ENCODE results near the gene KLHDC7A.

The KLHDC7A gene

DNA sequence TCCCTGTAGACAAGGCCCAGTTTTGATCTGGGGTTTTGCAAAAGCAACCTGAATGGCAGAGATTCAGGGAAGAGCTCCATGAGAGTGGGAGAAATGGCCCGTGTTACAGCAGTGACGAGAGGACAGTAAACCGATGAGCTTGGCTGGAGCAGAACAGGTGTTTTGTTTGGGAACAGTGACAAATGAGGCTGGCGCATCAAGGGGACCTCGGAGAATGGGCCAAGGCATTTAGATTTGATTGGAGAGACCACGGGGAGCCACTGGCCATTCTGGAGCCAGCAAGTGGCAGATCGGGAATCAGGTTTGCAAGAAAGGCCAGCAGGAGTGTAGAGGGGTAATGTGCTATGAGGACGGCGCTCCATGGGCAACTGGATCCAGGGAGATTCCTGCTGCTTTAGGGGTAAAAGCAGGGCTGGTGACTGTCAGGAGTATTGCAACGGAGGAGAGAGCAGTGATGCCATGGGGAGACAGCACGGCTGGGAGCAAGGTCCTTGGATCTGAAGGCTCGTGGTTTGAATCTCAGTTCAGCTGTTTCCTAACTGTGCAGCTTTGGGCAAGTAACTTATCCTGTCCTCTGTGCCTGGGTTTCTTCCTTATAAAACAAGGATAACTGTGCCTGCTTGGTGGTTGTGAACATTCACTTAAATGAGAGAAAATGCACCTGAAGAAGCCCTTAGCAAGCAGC, 9.9 kb upstream of the KLHDC7A start:
- no peak overlapping the region for H3K4me3 ChIP-seq (ENCODE audit: low read depth, low read length)

DNA sequence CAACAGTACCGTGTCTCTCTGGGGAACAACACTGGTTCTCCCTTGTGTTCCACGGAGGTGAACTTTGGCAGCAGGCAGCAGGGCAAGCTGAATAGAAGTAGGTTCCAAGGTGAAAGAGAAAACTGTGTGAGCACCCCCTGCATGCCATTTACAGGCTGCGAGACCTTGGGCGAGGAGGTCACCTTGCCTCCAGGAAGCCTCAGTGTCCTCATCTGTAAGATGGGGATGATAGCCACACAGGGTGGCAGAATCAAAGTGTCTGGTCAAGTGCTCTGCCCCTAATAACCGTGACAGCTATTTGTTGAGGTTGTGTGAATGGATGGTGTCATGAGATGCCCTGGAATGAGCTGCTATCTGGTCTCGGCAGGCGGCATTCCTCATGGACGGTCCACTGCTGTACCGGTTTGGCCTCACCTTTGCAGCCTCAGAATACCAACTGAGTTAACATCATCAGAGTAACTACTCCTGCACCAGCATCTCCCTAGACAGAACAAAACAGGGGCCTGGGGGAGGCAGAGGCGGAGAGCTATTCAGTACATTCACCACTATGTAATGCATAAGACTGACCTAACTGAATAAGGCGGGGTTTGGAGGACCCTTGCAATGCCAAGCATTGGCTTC, 7.4 kb upstream of the KLHDC7A start:
- no peak overlapping the region for H3K4me3 ChIP-seq (ENCODE audit: low read depth, low read length)

DNA sequence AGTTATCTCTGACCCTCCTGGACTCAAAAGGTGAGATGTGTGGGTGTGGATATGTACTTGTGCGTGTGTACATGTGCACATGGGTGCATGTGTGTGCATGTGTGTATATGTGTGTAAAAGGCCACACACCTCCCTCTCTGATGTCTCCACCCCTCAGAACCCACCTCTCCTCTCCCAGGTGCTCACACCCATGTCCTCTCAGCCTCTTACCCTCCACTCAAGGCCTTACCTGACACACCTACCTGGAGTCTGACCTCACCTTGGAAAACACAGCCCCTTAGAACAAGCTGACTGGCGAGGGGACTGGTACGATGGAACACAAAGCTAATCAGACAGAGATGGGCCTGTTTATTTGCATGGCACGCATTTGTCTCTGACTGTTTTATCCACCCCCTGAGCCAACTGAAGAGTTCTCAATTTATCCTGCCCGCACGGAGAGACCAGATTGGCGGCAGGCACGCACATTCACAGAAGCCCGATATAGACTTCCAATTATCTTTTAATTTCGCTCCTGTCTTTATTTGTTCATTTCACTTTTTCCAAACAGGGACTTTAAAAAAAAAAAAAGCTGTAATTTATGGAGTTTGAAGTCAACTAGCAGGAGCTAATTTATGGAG, 6.1 kb upstream of the KLHDC7A start:
- no peak overlapping the region for H3K4me3 ChIP-seq (ENCODE audit: low read depth, low read length)

DNA sequence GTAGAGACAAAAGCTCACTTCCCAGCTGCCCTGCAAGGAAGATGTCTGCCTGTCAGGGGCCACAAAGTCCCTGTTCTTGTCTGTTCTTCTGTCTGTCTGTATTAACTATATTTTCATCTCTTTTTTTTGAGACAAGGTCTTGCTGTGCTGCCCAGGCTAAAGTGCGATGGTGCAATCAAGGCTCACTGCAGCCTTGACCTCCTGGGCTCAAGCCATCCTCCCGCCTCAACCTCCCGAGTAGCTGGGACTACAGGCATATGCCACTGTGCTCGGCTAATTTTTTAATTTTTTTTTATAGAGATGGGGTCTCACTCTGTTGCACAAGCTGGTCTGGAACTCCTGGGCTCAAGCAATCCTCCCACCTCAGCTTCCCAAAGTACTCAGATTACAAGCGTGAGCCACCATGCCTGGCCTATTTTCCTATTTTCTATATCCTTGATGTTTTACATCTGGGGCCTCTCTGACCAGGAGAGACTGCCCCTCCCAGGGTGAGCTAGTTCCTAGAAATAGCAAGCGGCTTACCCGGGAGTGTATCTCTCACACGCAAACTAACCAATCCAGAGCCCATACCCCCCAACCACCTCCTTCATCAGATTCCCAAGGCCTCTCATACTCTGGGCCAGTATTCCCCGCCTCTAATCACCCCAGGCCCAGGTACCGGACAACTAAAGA, 5.4 kb upstream of the KLHDC7A start:
- no peak overlapping the region for H3K4me3 ChIP-seq (ENCODE audit: low read depth, low read length)

DNA sequence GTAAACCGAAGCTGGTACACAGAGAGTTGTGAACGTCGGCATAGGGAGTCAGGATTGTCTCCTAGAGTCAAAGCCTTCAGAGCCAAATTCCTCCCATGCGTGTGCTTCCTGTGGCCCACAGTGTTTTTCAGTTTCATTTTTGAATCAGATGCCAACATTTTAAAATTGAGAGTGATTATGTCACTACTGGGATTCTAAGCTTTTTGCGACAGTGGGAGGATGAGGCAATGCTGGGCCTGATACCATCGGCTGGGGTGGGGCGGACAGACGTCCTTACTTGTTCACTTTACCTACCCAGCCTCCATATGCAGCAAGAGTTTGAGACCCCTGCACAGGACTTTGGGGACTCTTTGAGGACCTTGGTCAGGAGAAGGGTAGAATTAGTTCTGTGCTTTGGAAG, 1.3 kb upstream of the KLHDC7A start:
- no peak overlapping the region for H3K4me3 ChIP-seq (ENCODE audit: low read depth, low read length)

DNA sequence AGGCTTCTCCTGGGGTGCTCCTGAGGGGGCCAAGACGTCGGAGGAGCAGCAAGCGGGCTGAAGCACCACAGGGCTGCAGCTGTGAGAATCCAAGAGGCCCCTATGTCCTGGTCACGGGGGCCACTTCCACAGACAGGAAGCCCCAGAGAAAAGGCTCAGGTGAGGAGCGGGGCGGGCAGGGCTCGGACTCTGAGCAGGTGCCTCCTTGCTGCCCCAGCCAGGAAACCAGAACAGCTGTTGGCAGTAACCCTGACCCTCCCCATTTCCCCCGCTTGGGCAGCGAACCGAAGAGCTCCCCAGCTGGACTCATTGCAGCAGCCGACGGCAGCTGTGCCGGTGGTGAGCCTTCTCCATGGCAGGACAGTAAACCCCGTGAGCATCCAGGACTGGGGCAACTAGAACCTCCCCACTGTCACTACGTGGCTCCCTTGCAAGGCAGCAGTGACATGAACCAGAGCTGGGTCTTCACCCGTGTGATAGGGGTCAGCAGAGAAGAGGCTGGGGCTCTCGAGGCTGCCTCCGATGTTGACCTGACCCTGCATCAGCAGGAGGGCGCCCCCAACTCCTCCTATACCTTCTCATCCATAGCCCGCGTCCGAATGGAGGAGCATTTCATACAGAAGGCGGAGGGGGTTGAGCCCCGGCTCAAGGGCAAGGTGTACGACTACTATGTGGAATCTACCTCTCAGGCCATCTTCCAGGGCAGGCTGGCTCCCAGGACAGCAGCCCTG, 625 bp downstream of the KLHDC7A start:
- no peak overlapping the region for H3K4me3 ChIP-seq (ENCODE audit: low read depth, low read length)

DNA sequence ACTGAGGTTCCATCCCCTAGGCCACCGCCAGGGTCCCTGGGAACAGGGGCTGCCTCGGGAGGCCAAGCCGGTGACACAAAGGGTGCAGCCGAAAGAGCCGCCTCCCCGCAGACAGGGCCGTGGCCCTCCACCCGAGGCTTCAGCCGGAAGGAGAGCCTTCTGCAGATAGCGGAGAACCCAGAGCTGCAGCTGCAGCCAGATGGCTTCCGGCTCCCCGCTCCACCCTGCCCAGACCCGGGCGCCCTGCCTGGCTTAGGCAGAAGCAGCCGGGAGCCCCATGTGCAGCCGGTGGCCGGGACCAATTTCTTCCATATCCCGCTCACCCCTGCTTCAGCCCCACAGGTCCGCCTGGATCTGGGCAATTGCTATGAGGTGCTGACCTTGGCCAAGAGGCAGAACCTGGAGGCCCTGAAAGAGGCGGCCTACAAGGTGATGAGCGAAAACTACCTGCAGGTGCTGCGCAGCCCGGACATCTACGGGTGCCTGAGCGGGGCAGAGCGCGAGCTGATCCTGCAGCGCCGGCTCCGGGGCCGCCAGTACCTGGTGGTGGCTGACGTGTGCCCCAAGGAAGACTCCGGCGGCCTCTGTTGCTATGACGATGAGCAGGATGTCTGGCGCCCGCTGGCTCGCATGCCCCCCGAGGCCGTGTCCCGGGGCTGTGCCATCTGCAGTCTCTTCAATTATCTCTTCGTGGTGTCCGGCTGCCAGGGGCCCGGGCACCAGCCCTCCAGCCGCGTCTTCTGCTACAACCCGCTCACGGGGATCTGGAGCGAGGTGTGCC, 1.4 kb downstream of the KLHDC7A start:
- no peak overlapping the region for H3K4me3 ChIP-seq (ENCODE audit: low read depth, low read length)

DNA sequence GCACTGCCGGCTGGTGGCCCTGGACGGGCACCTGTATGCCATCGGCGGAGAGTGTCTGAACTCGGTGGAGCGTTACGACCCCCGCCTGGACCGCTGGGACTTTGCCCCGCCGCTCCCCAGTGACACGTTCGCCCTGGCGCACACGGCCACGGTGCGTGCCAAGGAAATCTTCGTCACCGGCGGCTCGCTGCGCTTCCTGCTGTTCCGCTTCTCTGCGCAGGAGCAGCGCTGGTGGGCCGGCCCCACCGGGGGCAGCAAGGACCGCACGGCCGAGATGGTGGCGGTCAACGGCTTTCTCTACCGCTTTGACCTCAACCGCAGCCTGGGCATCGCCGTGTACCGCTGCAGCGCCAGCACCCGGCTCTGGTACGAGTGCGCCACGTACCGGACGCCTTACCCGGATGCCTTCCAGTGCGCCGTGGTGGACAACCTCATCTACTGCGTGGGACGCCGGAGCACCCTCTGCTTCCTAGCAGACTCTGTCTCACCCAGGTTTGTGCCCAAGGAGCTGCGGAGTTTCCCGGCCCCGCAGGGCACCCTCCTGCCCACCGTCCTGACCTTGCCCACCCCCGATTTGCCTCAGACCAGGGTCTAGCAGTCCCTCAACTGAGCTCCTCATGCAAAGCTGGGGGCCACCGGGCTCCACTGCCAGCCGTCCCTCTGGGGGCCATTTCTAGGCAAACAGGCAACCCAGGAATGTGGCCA, 2.1 kb downstream of the KLHDC7A start:
- H3K4me3 ChIP-seq (ENCODE audit: low read depth, low read length), result no peak overlapping the region

DNA sequence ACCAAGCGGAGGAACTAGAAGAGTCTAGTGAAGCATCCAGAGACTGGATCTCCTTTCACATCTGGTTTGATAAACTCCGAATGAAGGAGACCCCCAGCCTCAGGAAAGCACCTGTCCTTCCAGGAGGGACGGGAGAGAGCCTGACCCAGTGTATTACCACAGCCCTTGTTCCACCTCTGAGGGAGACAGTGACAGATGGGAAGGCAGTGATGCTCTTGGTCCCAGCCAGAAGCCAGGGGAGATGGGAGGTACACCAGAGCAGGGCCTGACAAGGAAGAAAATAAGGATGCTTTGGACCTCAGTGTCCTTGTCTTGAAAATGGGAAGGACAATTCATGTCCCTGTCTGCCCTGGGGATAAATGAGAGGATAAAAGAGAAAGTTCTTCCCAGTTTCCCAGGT, 3.5 kb downstream of the KLHDC7A start:
- no peak overlapping the region for H3K4me3 ChIP-seq (ENCODE audit: low read depth, low read length)

DNA sequence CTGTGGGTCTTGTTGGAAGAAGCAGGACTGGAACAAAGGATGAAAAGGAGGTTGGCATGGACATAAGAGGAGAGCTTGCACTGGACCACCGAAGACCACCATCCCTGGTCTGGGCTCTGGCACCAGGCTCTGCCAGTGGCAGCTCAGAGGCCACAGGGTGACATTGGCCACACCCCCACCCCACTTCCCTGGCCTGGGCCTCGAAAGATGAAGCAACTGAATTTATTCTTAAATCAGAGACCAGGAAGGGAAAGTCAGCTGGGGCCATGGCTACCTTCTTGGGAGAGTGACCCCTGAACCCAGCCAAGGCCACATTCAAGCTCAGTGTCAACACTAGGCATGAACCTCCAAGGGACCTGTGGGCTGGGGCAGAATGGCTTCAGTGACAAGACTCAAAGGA, 4.0 kb downstream of the KLHDC7A start:
- no peak overlapping the region for H3K4me3 ChIP-seq (ENCODE audit: low read depth, low read length)

DNA sequence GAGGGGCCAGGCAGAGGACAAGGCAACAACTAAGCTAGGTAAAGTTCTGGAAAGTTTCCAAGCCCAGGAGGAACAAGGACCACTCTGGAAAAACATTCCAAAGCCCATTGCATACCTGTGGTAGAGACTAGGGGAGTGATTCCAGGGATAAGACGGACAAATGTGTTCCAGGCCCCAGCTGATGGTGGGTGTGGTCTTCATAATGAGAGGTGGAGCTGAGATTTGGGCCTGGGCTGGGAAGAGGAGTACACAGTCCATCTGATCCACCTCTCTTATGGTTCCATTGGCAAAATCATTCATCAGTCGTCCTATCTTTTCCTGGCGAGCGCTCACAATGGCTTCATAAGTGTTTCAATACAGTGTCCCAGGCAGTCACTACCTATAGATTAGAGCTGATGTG, 4.5 kb downstream of the KLHDC7A start:
- no peak overlapping the region for H3K4me3 ChIP-seq (ENCODE audit: low read depth, low read length)

DNA sequence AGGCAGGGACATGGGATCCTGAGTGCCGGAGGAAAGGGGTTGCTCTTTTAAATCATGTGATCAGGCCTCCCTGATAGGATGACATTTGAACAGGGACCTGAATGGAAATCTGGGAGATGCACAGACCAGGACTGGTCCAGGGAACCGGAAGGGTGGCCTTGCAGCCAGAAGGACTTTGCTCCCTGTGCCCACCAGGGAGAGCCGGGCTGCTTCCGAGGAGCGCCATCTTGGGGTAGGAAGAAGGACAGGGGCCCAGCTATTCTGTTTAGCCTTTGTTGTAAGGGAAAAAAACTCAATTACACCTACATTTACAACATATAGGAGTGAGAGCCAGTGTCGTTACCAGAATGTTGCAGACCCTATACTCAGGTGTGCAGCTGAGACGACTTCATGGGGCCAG, 5.5 kb downstream of the KLHDC7A start:
- H3K4me3 ChIP-seq (ENCODE audit: low read depth, low read length), result no peak overlapping the region

DNA sequence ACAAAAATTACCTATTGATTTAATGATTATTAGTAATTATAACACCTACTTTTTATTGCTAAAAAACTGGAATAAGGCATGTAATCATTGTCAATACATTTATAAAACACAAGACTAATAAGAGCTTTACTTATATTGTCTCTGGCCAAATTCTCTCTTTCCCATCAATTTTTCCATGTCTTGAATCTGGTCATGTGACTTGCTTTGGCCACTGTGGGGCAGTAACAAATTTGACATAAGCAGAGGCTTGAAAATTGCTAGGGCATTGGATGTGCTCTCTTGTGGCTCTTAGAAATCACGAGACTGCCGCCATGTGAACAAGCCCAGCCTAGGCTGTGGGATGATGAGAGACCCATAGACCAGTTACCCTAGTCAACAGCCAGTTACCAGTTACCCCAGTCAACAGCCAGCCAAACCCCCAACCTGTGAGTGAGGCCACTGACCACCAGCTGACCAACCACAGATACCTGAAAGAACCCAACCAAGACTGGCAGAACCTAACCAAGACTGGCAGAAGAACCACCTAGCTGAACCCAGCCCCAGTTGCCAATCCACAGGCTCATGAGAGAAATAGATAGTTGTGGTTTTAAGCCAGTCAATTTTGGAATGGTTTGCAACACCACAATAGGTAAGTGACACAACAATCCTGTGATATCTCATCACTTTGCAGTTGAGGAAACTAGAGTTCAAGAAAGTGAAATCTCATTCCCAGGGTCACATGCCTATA, 8.8 kb downstream of the KLHDC7A start:
- H3K4me3 ChIP-seq (ENCODE audit: low read depth, low read length), result no peak overlapping the region

DNA sequence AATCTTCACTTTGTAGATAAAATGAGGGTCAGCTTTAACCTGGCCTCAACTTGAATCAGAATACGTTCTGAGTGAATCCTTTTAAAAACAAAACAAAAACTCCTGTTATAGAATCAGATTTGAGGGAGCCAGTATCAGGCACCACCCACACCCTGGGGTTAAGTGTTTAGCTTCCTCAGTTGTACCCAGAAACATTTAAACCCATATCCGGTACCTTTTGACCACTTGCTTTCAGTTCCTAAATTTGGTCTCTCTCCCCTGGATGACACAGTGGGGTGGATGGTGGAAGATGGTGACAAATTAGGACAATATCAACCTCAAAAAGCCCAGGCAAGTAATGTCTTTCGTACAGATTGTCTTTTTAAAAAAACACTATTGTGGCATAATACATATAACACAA, 10.4 kb downstream of the KLHDC7A start:
- no peak overlapping the region for H3K4me3 ChIP-seq (ENCODE audit: low read depth, low read length)

DNA sequence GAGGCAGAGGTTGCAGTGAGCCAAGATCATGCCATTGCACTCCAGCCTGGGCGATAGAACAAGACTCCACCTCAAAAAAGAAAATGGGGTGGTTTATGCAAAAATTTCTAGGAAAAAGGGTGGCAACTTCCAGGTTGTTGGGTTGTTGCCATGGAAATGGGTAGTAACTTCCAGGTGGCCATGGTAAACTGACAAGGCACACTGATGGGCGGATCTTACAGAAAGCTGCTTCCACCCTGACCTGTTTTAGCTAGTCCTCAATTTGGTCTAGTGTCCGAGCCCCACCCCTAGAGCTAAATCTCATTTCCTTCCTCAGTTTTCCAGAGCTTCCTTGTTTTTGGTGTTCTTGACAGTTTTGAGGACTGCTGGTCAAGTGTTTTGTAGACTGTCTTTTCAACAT, 13.6 kb downstream of the KLHDC7A start:
- no peak overlapping the region for H3K4me3 ChIP-seq (ENCODE audit: low read depth, low read length)

DNA sequence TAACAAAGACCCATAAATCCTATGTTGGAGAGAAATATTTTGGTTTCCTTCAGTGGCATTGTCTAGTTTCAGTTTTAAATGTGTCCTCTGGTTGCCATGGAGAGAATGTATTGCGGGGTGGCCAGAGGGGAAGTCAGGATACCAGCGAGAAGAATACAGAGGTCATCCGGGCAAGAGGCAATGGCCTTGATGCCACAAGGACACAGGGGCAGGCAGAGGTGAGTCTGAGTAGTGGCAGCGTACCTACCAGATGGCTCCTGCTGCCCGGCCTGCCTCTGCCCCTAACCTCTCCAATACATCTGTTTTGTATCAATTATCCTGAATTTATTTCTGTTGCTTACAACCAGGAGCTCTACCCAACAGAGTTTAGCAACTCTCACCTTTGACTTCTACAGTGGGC, 14.9 kb downstream of the KLHDC7A start:
- no peak overlapping the region for H3K4me3 ChIP-seq (ENCODE audit: low read depth, low read length)

DNA sequence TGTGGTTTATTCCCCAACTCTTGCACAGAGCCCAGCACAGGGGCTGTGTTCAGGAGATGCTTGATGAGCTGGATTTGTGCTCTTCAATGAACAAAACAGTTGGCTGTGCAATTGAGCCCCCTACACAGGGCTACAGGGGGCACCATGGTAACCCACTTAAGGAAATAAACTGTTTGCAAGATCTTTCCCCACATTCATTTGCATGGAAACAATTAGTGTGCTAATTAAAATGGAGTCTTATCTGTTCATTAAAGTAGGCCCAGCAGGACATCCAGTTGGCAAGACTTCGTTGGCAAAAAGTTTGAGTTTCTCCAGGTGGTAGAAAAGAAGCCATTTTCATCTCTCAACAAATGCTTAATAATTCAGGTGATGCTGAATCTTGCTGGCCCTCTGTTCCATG, 15.3 kb downstream of the KLHDC7A start:
- H3K4me3 ChIP-seq (ENCODE audit: low read depth, low read length), result no peak overlapping the region

DNA sequence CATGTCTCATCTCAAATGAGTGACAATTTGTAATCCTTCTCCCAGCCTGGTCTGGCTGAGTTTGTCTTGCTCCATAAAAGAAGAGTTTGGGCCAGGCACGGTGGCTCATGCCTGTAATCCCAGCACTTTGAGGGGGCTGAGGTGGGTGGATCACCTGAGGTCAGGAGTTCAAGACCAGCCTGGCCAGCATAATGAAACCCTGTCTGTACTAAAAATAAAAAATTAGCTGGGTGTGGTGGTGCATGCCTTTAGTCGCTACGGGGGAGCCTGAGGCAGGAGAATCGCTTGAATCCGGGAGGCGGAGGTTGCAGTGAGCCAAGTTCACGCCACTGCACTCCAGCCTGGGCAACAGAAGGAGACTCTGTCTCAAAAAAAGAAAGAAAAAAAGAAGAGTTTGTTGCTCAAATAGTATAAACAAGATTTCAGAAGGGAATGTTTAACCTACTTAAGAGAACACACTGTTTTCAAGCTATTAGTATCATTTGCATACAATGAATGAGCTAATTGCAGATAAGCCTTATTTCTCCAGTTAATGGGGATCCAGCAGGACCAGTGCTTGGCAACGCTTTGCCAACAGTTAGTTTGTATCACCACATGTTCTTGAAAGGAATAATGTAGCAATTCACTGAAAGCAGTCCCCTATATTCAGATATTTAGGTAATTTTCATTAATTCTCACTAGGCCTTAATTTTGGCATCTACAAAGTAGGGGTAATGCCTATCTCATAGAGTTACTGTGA, 15.9 kb downstream of the KLHDC7A start:
- H3K4me3 ChIP-seq (ENCODE audit: low read depth, low read length), result no peak overlapping the region

DNA sequence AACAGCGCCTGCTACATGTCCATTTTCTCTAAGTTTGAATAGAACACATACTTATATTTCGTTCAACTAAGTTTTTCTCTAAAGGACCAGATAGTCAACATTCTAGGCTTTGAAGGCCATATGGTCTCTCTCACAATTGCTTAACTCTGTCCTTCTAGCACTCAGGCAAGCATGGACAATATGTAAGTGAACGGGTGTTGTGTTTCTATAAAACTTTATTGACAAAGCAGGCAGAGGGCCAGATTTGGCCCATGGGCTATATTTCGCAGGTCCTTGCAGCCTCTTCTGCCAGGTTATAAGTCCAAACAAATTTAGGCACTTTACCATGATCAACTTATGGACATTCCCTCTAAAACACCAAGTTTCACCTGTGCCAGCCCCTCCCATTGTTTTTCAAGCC, 21.1 kb downstream of the KLHDC7A start:
- no peak overlapping the region for H3K4me3 ChIP-seq (ENCODE audit: low read depth, low read length)

All from iPS-11a (cell line).